T1000 (cell line): ENCODE results near the gene KRT2.
"Not testable (repeated sequence)": the region's sequence is repeated elsewhere in the genome, so short reads cannot be mapped to it uniquely, and the experiment has no call there.

Experiments
- DNase-seq: peaks from one replicate; lab custom pipeline; 2025; ENCODE audit warnings: mixed read lengths; lab: John Stamatoyannopoulos, UW

KRT2 gene

DNA sequence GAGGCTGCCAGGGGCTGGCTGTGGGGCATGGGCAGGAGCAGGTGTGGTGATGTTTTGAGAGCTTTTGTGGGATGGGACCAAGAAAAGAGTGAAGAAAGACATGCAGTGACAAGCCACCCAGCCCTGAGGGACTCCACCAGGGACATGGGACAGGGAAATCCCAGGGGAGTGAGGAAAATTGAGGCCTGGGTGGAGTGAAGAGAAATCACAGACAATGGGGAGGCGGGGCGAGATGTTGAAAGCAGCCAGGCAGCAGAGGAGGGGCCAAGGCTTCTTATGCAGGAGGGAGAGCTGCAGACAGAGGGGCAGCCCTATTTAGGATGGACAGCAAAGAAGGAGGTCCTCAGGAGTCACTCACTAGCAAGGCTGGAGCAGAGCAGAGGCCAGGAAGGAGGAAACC, 32.4 kb upstream of the KRT2 start:
- DNase-seq, result no peak

DNA sequence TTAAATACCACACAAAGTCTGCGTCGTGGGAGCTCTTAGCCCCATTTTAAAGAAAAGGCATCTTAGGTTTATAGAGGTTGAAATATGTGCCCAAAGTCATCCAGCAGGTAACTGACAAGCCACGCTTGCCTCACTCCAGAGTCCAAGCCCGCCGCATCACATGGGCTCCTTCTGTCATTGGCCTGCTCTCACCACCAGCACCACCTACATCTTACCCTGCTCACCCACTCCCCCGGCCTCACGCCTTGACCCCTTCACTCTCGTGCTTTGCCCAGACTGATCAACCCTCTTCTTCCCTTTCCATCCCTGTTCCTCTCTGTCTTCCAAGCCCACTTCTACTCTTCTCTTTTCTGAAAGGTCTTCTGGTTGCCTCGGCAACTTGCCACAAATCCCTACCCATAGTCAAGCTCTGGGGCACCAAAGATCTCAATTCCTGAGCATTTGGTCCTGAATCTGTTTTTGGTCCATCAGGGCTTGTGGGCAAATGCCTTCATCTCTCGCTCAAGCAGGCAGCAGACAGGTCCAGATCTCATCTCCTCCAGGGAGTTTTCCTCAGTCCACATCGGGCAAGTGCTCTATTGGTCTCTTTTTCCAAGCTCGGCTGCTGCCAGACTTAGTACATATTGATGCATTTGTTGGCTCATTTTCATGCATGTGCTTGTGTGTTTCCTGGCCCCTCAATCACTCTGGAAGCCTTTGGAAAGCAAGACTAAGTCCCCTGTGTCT, 31.7 kb upstream of the KRT2 start:
- DNase-seq, result no peak

DNA sequence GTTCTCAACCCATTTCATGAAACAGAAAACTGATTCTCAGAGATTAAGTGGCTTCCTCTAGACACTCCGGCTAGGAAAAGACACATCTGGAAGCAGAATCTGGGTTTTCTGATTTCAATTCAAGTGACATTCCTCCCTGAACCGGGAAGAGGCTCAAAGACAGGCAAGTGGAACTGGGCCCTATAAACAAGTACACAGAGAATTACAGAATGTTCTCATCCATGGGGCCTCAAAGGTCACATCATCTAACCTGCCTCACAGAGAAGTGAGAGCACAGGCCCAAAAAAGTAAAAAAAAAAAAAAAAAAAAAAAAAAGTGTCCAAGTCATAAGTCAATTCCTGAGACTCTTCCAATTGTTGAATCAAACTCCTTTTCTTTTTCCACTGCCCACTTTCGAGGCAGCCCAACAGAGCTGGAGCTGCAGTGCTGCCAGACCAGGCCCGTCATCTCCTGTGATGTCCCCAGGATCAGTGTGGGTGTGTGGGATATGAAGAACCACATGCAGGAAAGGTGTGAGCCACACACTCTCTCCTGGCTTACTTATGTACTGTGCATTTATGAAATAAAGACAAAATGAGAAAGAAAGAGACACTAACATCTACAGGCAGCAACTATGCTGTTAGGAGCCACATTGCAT, 31.0 kb upstream of the KRT2 start:
- no peak for DNase-seq

DNA sequence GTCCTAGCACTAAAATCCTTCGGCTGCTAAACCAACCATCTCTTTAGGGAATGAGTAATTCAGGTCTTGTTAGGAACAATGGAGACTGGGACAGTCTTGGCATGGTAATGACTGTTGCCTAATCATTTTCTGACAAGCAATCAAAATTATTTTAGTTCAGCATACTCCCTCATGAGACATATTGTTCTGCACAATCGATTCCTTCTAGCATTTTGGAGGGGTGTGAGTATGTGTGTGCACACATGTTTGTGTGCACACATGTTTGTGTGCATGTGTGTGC, 30.3 kb upstream of the KRT2 start:
- no peak for DNase-seq

DNA sequence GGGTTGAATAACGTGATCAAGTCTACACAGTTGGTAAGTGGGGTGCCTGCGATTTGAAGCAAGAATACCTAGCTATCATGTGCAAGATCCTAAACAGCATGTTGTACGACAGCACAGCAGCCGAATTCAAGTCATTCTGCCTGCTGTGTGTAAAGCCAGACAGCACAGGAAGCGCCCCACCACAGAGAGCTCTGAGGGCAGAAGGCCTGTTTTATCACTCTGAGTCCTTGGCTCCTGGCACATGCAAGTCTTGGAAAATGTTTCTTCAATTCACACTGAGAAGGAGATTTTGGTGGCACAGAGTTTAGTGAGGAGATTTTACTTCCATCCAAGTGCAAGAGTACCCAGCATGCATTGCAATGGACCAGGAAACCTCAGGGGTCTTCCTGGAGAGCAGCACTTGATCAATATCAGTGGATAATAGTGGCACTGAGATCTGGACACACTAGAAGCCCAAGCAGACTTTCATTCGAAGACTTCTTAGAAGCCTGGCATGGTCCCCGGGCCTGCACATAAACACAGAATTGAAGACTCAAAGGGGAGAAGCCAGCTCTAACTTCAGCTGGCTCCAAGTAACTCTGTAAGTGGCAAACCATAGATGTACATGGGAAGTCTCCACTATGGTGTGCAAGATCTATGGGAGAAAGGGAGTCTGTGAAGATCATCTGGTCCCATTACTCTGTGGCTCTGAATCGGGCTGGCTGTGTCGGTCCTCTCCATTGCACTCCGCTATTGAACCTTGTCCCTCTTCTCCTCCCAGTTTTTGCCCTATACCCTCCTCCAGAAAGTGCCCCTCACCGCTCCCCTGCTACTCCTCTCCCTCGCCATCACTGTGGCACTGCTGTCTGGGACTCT, 29.7 kb upstream of the KRT2 start:
- no peak for DNase-seq

DNA sequence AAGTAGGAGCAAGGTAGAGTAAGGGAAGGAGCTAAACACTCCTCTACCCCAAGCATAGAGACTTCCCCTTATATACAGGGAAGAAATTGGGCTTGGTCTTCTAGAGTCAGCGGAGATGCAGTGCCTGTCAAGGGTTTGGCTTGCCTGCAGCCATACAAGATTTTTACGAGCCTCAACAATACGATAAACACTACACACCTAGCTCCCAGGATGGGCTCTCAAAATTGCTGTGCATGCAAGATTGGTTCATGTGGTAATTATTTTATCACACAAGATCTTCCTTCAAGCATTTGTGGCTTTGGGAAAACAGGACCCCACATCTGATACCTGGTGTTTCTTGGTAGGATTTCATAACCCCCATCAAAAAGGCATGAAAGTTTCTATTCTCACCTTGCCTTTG, 28.4 kb upstream of the KRT2 start, which contains the start of gene KRT1:
TSS of gene KRT1 (minus strand) at position 45 of the 400 bp plus-strand sequence. CDS start 59 bp downstream, outside the sequence.
- no peak for DNase-seq

DNA sequence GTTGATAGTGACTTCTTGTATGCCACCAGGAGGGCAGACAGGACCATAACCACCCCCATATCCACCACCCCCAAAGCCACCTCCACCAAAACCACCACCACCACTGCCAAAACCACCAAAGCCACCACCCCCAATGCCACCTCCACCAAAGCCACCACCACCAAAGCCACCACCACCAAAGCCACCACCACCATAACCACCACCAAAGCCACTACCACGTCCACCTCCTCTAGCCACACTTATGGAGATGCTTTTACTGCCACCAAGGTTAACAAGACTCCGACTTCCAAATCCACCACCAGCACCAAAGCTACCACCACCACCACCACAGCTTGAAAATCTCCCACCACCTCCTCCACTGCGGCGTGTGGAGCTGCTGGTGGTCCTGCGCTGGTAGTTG, 27.9 kb upstream of the KRT2 start:
- no peak for DNase-seq

DNA sequence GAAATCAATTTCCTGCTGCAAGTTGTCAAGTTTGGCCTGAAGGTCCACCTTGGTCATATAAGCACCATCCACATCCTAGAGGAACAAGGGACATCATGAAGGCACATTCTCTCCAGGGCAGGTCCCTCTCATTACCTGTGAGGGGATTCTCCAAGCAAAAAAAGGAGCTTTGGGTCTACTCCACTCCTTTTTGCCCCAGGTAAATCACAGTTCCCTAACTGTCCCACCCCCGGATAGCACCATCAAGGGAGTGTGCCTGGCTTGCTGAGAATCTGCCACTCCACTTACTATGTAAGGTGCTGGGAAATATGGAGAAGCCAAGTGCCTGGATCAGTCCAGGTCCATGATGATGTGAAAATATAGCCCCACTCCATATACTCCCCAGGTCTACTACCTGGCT, 25.7 kb upstream of the KRT2 start:
- DNase-seq, result no peak

DNA sequence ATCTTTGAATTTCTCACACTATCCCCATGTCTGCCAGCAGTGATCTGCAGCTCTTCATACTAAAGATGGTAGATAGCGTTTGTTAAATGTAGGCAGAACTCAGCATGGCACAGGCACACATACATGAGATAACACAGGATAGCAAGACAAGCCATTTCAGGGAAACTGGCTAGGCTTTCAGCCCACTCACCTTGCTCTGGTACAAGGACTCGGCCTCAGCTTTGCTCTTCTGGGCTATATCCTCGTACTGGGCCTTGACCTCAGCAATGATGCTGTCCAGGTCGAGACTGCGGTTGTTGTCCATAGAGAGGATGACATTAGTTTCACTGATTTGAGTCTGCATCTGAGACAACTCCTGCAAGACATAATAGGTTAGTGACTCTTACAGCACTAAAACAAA, 25.1 kb upstream of the KRT2 start:
- no peak for DNase-seq

DNA sequence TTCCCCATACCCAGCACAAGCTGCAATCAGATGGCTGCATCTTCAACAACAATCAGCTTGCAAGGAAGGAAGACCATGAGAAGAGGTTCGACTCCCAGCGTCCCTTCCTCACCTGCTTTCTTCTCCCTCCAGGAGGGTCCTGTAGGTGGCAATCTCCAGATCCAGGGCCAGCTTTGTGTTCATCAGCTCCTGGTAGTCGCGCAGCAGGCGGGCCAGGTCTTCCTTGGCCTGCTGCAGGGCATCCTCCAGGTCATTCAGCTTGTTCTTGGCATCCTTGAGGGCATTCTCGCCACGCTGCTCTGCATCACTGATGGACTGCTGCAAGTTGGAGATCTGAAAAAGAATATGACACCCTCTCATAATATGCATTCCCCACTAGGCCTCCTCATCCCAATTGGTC, 24.2 kb upstream of the KRT2 start:
- DNase-seq, result no peak

DNA sequence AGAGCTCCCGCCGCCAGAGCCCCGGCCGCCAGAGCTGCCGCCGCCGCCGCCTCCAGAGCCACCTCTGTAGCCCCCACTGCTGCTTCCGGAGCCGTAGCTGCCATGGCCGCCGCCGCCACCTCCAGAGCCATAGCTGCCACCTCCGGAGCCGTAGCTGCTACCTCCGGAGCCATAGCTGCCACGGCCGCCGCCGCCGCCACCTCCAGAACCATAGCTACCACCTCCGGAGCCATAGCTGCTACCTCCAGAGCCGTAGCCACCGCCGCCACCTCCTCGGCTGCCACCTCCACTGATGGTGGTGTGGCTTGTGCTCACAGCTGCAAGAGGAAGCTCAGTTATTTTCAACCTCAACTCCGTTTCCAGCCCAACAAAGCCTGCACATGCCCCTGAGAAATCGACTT, 23.3 kb upstream of the KRT2 start:
- no peak for DNase-seq

DNA sequence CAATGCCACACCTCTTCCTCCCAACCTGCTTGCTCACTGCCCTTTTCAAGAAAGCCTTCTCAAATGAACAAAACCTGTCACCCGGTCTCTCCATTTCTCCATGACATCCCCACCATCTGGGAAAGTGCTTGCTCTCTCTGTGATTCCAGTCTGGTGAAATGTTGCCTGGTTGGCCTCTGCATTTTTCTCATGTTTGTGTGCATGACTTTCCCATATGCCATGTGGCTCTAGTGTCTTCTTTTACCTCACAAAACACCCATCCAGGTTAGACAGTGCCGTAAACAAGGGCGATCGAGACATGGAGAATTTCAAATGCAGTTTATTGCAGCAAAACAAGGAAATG, 22.4 kb upstream of the KRT2 start:
- DNase-seq, result no peak

DNA sequence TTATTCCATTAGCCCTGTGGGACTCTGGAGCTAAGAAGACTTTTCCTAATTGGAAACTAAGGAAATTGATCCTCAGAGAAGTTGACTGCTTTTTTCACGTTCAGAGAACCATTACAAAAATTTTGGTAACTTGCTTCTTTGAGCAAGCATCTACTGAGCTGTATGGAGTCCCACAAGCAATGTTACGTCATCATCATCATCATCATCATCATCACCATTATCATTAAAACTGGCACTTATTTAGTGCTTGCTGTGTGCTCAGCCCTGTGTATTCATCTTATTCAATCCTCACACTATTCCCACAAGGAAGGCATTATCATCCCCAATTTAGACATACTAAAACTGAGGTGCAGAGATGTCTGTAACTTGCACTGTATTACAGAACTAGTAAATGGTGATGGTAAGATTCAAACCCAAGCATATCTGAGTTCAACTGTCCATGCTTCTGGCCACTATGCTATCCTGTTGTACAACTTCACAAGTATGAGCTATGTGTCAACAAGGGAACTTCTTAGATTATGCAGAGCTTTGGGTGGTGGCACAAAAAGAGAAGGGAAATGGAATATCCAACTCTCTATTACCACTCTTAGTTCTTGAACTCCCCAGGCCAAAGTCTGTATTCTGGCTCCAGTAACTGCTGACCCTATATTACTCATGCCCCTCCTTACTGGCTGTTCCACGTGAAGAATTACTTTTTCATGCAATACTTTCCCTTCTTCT, 21.9 kb upstream of the KRT2 start:
- DNase-seq, result no peak

DNA sequence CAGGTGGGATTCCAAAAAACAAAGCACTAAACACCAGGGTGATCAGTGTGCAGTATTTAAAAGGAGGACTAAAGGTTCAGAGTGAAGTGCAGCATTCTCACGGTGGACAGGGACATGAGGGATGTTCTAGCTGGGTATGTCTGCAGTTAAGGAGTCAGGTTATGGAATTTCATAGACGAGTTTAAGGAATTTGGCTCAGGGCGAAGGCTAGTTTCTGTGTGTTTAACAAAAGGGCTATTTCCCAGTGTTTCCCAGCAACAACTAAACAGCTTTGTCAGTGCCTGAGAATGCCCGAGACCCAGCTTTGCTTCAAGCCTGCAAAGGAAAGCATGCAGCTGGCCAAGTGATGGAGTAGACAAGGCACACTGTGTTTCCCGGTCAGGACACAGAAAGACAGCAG, 21.2 kb upstream of the KRT2 start:
- no peak for DNase-seq

DNA sequence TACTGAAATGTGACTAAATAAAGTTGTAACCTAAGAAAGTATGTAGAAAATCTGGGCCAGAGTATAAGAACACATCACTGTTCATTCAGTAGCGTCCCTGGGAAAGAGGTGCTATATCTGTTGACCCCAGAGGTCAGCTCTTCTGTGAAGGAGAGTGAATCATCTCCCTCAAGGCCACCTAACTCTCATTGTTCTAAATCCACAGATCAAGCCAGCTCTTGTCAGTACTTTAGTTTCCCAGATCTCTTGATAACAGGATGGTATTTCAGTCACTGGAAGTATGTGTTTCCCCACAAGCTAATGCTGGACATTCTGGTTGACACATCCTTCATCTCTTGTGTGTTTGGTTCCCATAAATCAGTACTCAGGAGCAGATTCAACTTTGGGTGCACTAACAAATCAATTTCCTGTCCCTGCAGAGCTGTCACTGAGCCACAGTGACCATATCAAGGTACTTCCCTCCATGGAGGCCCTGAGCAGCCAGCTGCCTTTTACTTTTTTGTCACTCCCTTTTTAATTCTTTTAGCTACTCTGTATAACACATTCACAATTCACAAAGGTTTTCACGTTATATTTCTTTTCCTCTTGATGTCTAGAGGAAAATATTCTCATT, 20.4 kb upstream of the KRT2 start:
- DNase-seq, result no peak

DNA sequence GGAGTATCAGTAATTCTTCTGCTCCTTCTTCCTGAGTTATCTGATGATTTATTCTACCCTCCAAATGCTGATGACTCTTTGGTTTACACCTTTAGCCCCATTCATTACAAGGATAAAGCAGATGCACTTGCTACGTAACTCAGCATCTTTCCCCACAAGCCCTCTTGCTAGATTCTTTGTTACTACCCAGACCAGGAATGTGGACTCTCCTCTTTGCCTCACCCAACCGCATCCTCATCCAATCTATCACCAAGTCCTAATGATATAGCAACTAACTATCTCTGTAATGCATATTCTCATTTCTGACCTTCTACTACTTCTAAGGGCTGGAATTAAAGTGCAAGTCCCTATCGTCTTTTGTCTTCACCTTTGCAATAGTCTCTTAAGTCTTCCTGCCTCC, 18.9 kb upstream of the KRT2 start:
- DNase-seq, result no peak

DNA sequence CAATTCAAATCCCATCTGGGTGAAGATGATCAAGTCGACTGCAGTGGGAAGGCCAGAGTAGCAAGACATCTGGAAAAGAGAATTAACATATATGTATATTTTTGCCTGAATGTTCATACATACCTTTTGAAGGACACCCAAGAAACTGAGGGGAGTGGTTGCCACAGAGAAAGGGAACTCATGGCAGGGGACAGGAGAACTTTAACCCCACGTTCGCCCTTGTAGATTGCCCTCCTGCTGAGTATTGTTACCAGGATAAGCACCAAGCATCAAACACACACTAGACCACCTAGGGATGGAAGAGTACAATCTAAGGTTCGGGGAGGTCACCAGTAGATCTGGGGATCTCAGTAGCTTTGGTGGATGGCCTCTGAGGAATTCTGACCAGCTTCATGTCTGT, 18.5 kb upstream of the KRT2 start:
- DNase-seq, result no peak

DNA sequence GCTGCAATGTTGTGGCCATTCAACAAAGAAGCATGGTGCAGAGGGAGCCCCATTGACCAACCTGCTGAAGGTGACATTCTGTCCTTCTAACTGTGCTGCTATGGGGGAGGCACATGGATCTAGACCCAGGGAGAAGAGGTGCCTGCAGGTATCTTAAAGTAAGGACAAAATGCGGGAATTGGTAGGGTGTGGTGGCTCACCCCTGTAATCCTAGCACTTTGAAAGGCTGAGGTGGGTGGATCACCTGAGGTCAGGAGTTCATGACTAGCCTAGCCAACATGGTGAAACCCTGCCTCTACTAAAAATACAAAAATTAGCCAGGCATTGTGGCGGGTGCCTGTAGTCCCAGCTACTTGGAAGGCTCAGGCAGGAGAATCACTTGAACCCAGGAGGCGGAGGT, 17.9 kb upstream of the KRT2 start:
- DNase-seq, result not testable (repeated sequence)

DNA sequence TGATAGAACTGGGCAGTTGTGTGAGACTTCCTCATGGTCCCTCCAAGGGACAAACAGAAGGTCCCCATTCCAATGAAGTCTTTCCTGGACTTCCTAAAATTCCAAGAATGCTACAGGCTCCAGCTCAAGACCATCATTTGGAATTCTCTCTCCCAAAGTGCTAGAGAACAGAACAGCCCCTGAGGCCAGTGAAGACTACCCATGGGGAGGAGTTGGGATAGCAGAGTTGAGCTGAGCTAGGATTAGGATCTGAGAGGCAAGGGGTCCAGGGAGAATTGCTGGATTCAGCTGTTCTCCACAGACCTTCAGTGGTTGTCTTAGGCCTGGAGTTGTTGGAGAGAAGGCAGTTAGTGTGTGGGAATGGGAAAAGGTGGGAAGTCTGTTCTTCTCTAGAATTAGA, 17.4 kb upstream of the KRT2 start:
- no peak for DNase-seq

DNA sequence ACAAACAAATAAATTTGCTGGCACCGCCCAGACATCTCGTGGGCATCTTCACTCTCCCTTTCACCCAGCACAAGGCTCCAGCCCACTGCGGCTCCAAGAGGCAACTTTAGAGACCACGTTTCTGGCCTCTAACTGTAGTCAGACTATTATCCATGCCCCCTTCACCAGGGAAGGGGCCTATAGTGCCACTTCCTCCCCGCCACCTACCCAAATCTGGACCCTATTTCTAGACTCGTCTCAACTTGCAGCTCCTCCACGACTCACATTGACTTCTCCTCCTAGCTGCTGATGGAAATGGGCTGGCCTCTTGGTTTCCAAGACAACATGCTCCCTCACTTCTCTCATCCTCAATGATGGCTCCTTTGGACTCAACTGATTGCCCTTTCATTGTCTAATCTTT, 15.9 kb upstream of the KRT2 start:
- no peak for DNase-seq

DNA sequence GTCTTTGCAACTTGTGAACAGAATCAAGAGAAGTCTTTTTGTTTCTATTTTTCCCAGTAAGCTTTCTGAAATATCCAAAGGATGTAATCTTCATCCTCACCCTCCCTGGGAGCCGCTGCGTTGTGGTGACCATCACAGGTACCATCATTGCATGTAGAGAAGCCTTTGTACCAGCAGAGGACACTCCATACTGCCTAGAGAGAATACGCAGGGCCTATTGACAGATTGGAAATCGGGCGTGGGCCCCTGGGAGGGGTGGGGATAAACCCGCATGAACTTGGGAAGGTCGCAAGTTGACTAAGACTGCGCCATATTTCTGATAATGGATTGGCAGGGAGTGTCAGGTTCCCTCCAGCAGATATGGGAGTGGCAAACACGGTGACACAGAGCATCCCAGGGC, 15.5 kb upstream of the KRT2 start:
- DNase-seq, result no peak

DNA sequence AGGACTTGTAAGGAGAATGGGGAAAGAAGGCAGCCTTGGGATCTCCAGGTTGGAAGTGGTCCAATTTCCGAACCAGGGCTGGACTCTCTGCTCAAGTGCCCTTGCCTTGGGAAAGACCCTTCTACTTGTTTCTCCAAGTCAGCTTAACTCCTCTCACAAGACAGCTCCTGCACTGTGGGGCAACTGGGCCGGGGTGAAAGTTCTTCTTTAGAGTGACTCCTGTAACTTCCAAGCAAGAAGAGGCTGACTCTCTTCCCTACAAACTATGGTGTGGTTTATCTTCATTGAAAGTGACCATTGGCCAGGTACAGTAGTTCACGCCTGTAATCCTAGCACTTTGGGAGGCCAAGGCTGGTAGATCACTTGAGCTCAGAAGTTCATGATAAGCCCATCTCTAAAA, 14.5 kb upstream of the KRT2 start:
- DNase-seq, result no peak
